ENCODE results near the gene KYAT1. TPM values are rescaled to one million over a fixed set of nuclear protein-coding genes. Genes with fewer than 3 reads are reported as not detected.

Gene KYAT1
- total and polyA plus RNA-seq, 2 of the 13 experiments (the other 11 are each of a cell fraction or from before 2014, with no cell fraction given): 9.2 to 46.5 TPM

GRCh38 chr9:128921881-128922763, 40.4 kb upstream of the KYAT1 start (continued):
- TF ChIP-seq BCLAF1 (IDR thresholded peaks at IDR 0.05) (no peak), LCORL (IDR thresholded peaks at IDR 0.05) (no peak), LCORL (CRISPR knock-in tag; IDR thresholded peaks at IDR 0.05) (0 out of 2 replicates have a peak, but pooled peaks have one; percentile 17), ZNF530 (CRISPR knock-in tag; IDR thresholded peaks at IDR 0.05; ENCODE audit: low read depth) (no peak), HOXA5 (CRISPR knock-in tag; IDR thresholded peaks at IDR 0.05) (peak; percentile 60), PATZ1 (CRISPR knock-in tag; IDR thresholded peaks at IDR 0.05) (peak; percentile 86), HNF1A (IDR thresholded peaks at IDR 0.05; ENCODE audit: low read depth) (no peak), HNF1A (CRISPR knock-in tag; IDR thresholded peaks at IDR 0.05; ENCODE audit: borderline replicate concordance) (0 out of 2 replicates have a peak, but pooled peaks have one; percentile 15), MTA1 (CRISPR knock-in tag; IDR thresholded peaks at IDR 0.05; ENCODE audit: borderline replicate concordance) (0 out of 2 replicates have a peak, but pooled peaks have one; percentile 24), ISL2 (CRISPR knock-in tag; IDR thresholded peaks at IDR 0.05) (0 out of 2 replicates have a peak, but pooled peaks have one; percentile 11), ZSCAN30 (CRISPR knock-in tag; IDR thresholded peaks at IDR 0.05) (no peak), ZNF678 (CRISPR knock-in tag; IDR thresholded peaks at IDR 0.05) (no peak), TBL1XR1 (IDR thresholded peaks at IDR 0.05; ENCODE audit: borderline replicate concordance, low read length, partially characterized antibody) (no peak), PBX3 (CRISPR knock-in tag; IDR thresholded peaks at IDR 0.05; ENCODE audit: borderline replicate concordance) (no peak), ZNF367 (CRISPR knock-in tag; IDR thresholded peaks at IDR 0.05; ENCODE audit: borderline replicate concordance) (no peak), POLR2G (IDR thresholded peaks at IDR 0.05; ENCODE audit: low read depth, low read length) (peak; percentile 87), ZBTB38 (CRISPR knock-in tag; IDR thresholded peaks at IDR 0.05) (no peak)
